Subcutaneous abdominal adipose tissue (tissue), 5 donors: ENCODE results near the gene ELL.
A peak's percentile ranks its signal among the peaks of the same experiment; 100 is the strongest.
"Not testable (repeated sequence)": the region's sequence is repeated elsewhere in the genome, so short reads cannot be mapped to it uniquely, and the experiment has no call there.

Source experiments
- H3K27ac ChIP-seq: one replicate; pipeline ENCODE4 v1.7.0; 2013; ENCODE audit warnings: low read depth, mild to moderate bottlenecking, inconsistent platforms, low read length, moderate library complexity
- H3K27me3 ChIP-seq, 5 donors: one replicate each; pipeline ENCODE4 v1.7.0; 2013; ENCODE audit warnings: low read length in 5 of 5, inconsistent platforms in 1 of 5; ENCODE audit not compliant: control insufficient read depth in 5 of 5, insufficient read depth in 4 of 5
- H3K36me3 ChIP-seq, 5 donors: one replicate each; pipeline ENCODE4 v1.7.0; 2013; ENCODE audit warnings: low read length in 5 of 5; ENCODE audit not compliant: control insufficient read depth in 5 of 5, insufficient read depth in 5 of 5
- H3K4me1 ChIP-seq, 5 donors: one replicate each; pipeline ENCODE4 v1.7.0; 2013; ENCODE audit warnings: low read length in 5 of 5, mild to moderate bottlenecking in 3 of 5, moderate library complexity in 1 of 5; ENCODE audit not compliant: control insufficient read depth in 5 of 5, insufficient read depth in 5 of 5
- H3K4me3 ChIP-seq, 5 donors: one replicate each; pipeline ENCODE4 v1.7.0; 2013; ENCODE audit warnings: low read length in 5 of 5, low read depth in 1 of 5
- H3K9ac ChIP-seq, 5 donors: one replicate each; pipeline ENCODE4 v1.7.0; 2013; ENCODE audit warnings: low read length in 5 of 5, mild to moderate bottlenecking in 4 of 5, moderate library complexity in 3 of 5
- H3K9me3 ChIP-seq, 5 donors: one replicate each; pipeline ENCODE4 v1.7.0; 2013; ENCODE audit warnings: low read length in 5 of 5; ENCODE audit not compliant: control insufficient read depth in 5 of 5
- donor health status: healthy.
- donor health status: healthy.
- donor health status: healthy.
- donor health status: healthy.
- donor health status: healthy.

Gene ELL

DNA sequence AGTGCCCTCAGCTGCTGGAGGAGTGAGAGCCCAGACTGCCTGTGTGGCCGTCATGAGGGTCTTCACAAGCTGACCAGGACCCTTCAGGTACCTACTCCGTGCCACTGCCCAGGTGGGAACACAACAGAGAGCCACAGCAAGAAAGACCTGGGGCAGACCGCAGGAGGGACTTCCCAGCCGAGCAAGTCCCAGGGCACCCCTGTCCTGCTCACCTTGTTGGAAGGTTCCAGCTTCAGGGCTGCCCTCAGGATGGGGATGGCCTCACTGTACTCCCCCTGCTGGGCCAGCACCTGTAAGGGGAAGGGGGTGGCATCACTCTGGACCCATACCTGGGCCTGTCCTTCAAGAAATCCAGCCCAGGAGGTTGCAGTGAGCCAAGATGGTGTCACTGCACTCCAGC is 11.2 kb upstream of the ELL start:
- no peaks in the 10 kb centered on the region for H3K27me3 ChIP-seq
- H3K4me1 ChIP-seq, result no peaks in the 10 kb centered on the region
- H3K9ac ChIP-seq, result no peak overlapping the region
- H3K9me3 ChIP-seq, result no peaks in the 10 kb centered on the region
- H3K27ac ChIP-seq, result no peak overlapping the region
- peaks cover 0 to 56% (median 47%) of the 10 kb centered on the region in 5 donors for H3K36me3 ChIP-seq
- H3K4me3 ChIP-seq, result no peak overlapping the region

DNA sequence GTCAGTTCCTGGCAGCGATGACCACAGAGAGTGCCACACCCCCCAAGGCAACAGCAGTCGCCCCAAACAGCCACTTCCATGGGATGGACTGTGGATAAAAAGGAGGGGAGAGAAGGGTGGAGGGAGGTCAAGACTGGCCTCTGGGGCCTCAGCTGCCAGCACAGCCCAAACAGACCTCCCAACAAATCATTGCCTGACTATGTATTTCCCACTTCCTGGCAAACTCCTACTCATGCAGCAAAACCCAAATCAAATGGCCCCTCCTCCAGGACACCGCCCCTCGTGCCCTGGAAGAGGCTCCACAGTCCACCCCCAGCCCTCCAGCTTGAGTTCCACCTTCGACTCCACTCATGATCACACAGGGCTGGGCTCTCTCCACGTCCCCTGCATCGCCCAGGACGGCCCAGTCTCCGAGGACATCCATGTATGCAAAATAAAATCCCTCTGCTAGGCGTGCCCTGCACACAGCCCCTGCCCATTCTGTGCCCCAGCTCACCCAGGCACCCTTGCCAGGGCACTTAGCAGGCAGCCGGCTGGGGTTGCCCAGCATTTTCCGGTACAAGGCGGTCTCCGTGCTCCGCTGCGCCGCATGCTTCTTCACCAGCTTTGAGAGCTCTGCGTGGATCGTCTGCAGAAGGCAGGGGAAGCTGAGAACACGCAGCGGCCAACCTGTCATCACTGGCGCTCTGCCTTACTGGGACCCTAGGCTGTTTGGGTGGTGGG is 10.5 kb upstream of the ELL start:
- H3K36me3 ChIP-seq, result peaks cover 0 to 48% (median 42%) of the 10 kb centered on the region in 5 donors
- no peaks in the 10 kb centered on the region for H3K27me3 ChIP-seq
- H3K4me3 ChIP-seq, result no peak overlapping the region
- no peak overlapping the region for H3K9ac ChIP-seq
- H3K4me1 ChIP-seq, result peaks cover 0 to 2% (median 0%) of the 10 kb centered on the region in 5 donors
- no peak overlapping the region for H3K27ac ChIP-seq
- H3K9me3 ChIP-seq, result no peaks in the 10 kb centered on the region

GRCh38 chr19:18531485-18531884 is 9.6 kb upstream of the ELL start:
- H3K4me1 ChIP-seq, result peaks cover 0 to 7% (median 0%) of the 10 kb centered on the region in 5 donors
- H3K9me3 ChIP-seq, result no peaks in the 10 kb centered on the region
- no peak overlapping the region for H3K27ac ChIP-seq
- peaks cover 0 to 40% (median 34%) of the 10 kb centered on the region in 5 donors for H3K36me3 ChIP-seq
- H3K9ac ChIP-seq, result no peak overlapping the region
- no peak overlapping the region for H3K4me3 ChIP-seq
- H3K27me3 ChIP-seq, result no peaks in the 10 kb centered on the region

DNA sequence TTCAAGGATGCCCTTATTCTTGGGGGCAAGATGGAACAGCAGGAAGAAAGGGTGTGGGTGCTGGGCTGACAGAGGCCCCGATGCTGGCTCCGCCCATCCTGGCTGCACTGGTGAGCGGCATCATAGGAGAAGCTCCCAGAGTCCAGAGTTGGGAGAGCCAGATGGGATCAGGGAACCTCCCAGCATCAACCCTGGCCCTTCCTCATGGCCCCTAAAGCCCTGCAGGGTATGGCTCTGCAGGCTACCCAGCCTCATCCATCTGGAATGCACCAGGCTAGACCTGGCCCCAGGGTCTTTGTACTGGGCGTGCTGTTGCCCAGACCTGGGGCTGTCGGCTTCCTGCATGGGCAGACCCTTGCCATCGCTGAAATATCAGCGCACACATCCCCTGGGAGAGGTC is 7.9 kb upstream of the ELL start:
- Histone ChIP-seq H3K4me1 (peaks cover 0 to 9% (median 0%) of the 10 kb centered on the region in 5 donors), H3K27ac (no peak overlapping the region), H3K9ac (no peak overlapping the region), H3K9me3 (no peaks in the 10 kb centered on the region), H3K36me3 (peaks cover 0 to 26% (median 23%) of the 10 kb centered on the region in 5 donors), H3K4me3 (no peak overlapping the region), H3K27me3 (no peaks in the 10 kb centered on the region)

DNA sequence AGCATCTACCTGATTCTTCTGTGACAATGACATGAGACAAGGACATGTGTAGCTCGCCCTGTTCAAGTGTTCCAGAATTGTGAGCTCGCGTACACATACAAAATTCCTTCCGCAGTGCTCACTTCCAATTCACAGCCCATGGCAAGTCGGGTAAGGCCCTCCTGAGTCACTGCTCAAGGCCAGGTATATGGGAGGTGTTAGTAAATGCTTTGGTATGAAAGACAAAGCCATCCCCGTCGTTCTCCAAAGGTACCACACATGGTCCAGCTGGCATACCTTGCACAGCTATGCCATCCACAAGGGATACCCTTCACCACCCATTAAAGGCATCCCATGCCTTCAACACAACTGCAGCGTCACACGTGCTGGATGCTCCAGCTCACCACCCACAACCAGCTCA is 4.4 kb upstream of the ELL start:
- Histone ChIP-seq H3K27me3 (no peaks in the 10 kb centered on the region), H3K36me3 (peaks cover 0 to 2% (median 2%) of the 10 kb centered on the region in 5 donors), H3K27ac (no peak overlapping the region), H3K9ac (no peak overlapping the region), H3K9me3 (no peaks in the 10 kb centered on the region), H3K4me1 (peaks cover 0 to 13% (median 5%) of the 10 kb centered on the region in 5 donors), H3K4me3 (no peak overlapping the region)

- H3K27me3 ChIP-seq, result no peaks in the 10 kb centered on the region
- H3K4me3 ChIP-seq, result no peak overlapping the region
- H3K36me3 ChIP-seq, result no peaks in the 10 kb centered on the region
- H3K9me3 ChIP-seq, result no peaks in the 10 kb centered on the region
- H3K9ac ChIP-seq, result no peak overlapping the region
- peaks cover 3 to 33% (median 27%) of the 10 kb centered on the region in 5 donors for H3K4me1 ChIP-seq
- H3K27ac ChIP-seq, result no peak overlapping the region
Measured at GRCh38 chr19:18523841-18524240, 2.0 kb upstream of the ELL start.

DNA sequence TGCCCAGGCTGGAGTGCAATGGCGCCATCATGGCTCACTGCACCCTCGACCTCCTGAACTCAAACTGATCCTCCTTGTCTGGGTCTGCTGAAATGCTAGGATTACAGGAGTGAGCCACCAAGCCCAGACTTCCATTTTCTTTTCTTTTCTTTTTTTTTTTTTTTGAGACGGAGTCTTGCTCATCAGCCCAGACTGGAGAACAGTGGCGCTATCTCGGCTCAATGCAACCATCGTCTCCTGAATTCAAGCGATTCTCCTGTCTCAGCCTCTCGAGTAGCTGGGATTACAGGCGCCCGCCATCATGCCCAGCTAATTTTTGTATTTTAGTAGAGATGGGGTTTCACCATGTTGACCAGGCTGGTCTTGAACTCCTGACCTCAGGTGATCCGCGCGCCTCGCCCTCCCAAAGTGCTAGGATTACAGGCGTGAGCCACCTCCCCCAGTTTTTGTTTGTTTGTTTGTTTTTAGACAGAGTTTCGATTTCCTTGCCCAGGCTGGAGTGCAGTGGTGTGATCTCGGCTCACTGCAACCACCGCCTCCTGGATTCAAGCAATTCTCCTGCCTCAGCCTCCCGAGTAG is 1.1 kb upstream of the ELL start:
- H3K27me3 ChIP-seq, H3K36me3 ChIP-seq, H3K9me3 ChIP-seq, H3K9ac ChIP-seq, H3K27ac ChIP-seq: not testable (repeated sequence)
- Histone ChIP-seq H3K4me3 (peak overlapping the region in 3 of 5 donors; percentile 23 to 33 (median 30)), H3K4me1 (peaks cover 3 to 37% (median 29%) of the 10 kb centered on the region in 5 donors)

DNA sequence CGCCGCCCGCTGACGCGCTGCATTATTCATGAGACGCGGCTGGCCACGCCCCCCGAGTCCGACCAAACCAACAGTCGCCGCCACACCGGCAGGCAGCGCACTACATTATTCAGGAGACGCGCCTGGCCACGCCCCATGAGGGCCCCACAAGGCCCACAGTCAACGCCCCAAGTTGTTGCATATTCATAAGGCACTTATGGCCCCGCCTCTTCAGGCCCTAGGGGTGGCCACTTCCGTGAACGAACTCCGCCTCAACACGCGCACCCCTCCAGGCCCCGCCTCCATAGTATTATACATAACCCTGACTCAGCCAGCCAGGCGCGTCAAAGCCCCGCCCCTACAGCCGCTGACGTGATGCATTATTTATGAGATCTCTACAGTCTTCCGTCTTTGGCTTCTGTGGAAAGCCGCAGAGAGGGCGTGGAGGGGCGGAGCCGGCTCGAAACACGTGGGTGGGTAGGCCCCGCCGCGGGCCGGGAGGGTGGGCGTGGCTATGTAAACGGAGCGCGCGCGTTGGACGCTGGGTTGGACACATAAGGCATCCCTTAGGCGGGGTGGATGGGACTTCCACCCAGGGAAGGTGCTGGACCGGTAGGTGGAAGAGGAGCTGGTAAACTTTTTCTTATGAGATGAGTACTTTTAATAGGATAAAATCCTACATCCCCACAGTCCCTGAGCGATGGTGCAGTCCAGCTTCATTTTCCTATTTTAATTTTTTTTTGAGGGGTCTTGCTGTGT is 423 bp upstream of the ELL start:
- H3K27ac ChIP-seq, result peak overlapping the region; percentile 95
- H3K4me1 ChIP-seq, result peaks cover 3 to 34% (median 29%) of the 10 kb centered on the region in 5 donors
- H3K27me3 ChIP-seq, result no peaks in the 10 kb centered on the region
- peak overlapping the region in 1 of 5 donors; percentile 98 for H3K9ac ChIP-seq
- H3K9me3 ChIP-seq, result no peaks in the 10 kb centered on the region
- H3K36me3 ChIP-seq, result no peaks in the 10 kb centered on the region
- H3K4me3 ChIP-seq, result peak overlapping the region in 4 of 5 donors; percentile 94 to 100 (median 96)

DNA sequence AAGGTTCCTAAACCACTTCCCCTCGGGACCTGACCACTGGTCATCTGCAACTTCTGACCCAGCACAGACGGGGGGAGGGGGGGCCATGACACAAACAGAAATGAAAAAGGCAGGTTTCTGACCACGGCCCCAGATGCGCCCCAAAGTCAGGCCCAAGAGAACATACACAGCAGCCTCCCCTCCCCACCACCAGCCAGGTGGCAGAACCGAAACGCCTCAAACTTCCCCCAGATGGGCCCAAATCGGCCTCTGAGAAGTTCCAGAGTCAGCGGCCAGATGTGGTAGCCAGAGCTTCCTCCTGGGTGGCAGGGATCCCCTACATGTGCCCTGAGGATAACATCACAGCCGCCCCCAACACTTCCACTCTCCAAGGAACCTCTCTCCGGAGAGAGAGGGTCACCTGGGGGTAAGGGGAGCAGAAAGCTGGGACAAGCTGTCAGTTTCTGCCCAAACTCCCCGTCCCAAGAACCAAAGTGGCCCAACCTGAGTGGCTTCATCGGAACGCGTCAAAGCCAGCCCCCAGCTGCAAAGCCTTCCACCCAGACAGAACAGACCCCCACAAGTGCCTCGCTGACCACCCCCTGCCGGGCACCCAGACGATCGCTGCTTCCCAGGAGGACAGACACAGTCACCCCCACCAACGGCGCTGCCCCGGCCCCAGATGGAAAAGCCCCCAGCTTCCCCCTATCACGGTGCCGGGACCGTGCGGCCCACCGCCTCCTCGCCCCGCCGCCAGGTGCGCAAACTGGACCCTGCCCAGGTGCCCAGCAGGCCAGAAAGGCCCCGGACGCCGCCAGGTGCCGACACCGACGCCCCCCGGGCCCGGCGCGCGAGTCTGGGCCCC is 800 bp downstream of the ELL start:
- Histone ChIP-seq H3K36me3 (no peaks in the 10 kb centered on the region), H3K4me1 (peaks cover 3 to 41% (median 32%) of the 10 kb centered on the region in 5 donors), H3K9ac (peak overlapping the region; percentile 79 to 100 (median 99))

More for the DNA sequence above, 800 bp downstream of the ELL start:
- Histone ChIP-seq H3K27ac (peak overlapping the region; percentile 95), H3K27me3 (no peaks in the 10 kb centered on the region), H3K4me3 (peak overlapping the region; percentile 94 to 100 (median 98)), H3K9me3 (no peaks in the 10 kb centered on the region)
